Bone marrow (tissue), 2 donors: Measurements from ENCODE around the gene IGSF21.

Experiments used
- DNase-seq, 2 donors: peaks; one replicate each; lab custom pipeline; 2025; lab: John Stamatoyannopoulos, UW

Gene IGSF21

DNA sequence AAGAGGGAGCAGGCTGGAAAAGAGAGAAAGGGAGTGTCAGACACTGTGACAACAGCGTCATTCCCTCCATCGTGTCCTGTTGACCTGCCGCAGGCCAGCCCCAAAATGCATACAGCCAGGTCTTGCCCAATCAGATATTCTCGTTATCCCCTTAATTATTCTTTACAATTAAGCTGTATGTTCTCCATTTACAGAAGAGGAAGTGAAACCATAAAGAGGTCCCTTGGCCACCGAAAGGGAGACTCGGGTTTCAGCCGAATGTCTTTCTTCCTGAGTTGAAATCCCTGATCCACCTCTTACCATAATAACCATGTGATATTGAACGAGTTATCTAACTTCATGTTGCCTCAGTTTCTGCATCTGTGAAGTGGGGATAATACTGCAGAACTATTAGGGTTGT, 70.5 kb downstream of the IGSF21 start:
- no peak for DNase-seq

- no peak for DNase-seq
Measured at GRCh38 chr1:18179009-18179408, 71.4 kb downstream of the IGSF21 start.

GRCh38 chr1:18182398-18183160, 75.0 kb downstream of the IGSF21 start:
- no peak for DNase-seq

GRCh38 chr1:18183533-18183932, 75.9 kb downstream of the IGSF21 start:
- no peak for DNase-seq

- no peak for DNase-seq
Measured at GRCh38 chr1:18187054-18187453, 79.5 kb downstream of the IGSF21 start.

- DNase-seq, result no peak
Measured at GRCh38 chr1:18188820-18189517, 81.4 kb downstream of the IGSF21 start.

- DNase-seq, result no peak
Measured at GRCh38 chr1:18190598-18190997, 83.0 kb downstream of the IGSF21 start.

- DNase-seq, result no peak
Measured at GRCh38 chr1:18191037-18191436, 83.4 kb downstream of the IGSF21 start.

DNA sequence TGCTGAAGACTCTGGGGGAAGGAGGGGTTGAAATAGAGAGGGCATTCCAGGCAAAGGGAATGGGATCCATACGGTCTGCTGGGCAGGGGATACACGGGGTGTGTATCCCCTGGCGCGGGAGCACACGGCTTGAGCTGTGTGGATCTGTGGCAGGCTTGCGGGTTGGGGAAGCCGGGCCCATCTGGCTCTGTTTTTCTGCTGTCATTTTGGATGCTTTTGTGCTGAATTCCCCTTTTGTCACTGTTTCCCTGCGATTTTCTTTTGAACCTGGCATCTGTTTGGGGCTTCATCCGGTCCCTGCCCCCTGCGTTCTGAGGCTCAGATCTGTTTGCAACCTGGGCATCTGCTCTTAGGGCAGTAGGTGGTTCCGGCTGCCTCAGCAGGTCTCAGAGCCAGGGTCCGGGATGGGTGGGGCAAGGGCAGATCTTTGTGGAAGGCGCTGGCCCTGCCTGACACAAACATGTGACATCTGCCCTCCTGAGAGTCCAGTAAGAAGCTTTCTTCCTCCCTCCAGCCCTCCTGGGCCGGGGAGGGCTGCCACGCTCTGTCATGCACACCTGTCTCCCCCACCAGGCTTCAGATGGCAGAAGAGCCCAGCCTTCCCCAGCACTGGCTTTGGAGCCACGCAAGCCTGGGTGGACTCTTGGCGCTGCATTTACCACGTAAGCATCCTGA, 84.0 kb downstream of the IGSF21 start:
- DNase-seq, result no peak

DNA sequence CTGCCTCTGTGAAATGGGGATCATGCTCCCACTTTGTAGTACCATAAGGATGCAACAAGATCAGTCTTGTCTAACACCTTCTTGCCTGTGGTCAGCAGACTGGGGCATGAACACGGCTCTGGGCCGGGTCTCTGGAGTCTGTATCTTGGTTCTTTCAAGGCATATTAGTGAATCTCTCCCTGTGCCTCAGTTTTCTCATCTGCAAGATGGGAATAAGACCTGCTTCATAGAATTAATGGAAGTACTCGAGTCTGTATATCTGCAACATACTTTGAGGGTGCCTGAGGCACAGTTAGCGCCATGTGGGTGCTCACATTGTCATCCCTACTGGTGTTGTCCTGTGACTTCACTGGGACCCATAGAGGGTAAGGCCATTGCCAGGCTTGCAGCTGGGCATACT, 84.6 kb downstream of the IGSF21 start:
- no peak for DNase-seq

GRCh38 chr1:18192974-18193373, 85.4 kb downstream of the IGSF21 start:
- no peak for DNase-seq

DNA sequence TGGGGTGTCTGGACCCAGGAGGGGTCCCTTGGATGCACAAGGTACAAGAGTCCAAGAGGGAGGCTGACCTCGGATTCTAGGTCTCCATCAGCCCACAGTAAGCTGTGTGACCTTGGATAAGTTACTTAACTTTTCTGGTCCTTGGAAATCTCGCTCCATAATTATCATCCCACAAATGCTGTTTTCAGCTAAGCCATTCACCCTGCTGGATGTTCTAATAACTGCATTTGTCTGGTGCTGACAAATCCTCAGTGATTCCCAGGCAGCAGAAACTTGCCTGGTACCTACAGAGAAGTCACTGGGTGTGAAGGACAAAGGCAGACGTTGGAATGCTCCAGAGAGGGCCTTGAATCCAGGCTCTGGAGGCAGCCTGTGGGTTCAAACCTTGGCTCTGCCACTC, 89.7 kb downstream of the IGSF21 start:
- DNase-seq, result no peak

GRCh38 chr1:18198260-18198659, 90.7 kb downstream of the IGSF21 start:
- DNase-seq, result no peak

- no peak for DNase-seq
Measured at GRCh38 chr1:18199462-18199861, 91.9 kb downstream of the IGSF21 start.

GRCh38 chr1:18200136-18200717, 92.6 kb downstream of the IGSF21 start:
- DNase-seq, result no peak

DNA sequence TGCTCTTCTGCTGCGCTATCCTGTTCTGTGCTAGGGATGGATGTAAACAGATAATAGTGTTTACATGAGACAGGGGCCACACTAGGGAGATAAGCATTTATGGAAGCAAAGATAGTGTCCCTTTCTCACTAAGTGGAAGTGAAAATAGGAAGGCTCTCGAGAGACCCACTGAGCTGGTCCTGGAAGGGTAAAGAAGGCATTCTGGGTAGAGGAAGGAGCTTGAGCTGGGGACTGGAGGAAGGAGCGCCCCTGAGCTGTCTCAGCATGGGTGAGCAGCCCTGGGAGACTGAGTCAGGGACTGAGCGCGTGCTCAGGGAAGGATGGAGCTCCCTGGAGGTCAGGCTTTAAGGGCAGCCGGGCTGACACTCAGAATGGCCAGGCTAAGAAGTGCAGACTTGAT, 93.3 kb downstream of the IGSF21 start:
- no peak for DNase-seq

- no peak for DNase-seq
Measured at GRCh38 chr1:18201997-18202719, 94.6 kb downstream of the IGSF21 start.

DNA sequence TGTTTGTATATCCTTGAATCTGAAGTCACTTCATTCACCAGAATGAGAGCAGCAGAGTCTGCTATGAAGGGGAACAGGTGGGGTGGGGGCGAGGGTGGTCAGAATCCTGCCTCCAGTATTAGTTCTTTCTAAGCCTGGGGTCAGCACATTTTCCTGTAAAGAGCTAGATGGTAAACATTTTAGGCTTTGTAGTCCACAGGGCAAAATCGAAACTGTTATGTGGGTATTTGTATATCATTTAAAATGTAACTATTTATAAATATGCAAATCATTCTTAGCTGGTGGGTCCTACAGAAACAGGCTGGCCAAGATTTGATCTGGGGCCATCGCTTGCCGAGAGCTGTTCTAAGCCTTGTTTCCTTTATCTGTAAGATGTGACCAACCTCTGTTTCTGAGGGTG, 96.0 kb downstream of the IGSF21 start:
- DNase-seq, result no peak

DNA sequence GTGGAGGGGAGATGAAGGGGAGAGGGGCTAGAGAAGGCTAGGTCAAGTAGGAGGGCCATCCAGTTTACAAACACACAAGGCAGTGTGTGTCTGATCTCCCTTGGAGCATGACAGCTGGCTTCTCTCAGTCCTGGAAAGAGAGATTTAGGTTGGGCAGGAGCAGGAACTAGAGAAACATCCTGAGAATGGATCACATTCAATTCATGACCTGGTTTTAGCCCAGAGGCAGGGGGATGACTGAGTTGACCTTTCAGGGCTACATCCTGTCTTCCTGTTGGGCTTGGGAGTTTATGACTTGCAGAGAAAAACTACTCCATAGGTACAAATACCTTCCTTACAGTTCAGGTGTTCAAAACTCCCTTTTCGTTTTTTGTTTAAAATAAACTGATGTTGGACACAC, 97.0 kb downstream of the IGSF21 start:
- no peak for DNase-seq

DNA sequence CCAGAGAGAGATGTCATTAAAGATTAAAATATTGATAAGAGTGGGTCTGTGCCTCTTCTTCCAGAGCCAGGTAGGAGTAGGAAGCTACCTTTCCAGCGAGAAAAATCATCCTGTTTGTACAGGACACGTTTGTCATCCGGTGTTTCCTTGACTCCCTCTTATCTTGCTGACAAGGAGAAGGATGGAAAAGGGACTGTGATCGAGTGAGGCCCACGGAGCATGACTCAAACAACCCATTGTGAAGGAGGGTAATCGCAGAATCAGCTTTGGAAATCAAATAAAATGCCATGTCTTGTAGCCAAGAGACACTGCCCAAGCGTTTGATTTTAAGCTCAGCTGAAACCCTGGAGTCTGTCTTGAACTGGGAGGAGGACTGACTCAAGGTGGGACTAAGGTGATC, 97.7 kb downstream of the IGSF21 start:
- no peak for DNase-seq

DNA sequence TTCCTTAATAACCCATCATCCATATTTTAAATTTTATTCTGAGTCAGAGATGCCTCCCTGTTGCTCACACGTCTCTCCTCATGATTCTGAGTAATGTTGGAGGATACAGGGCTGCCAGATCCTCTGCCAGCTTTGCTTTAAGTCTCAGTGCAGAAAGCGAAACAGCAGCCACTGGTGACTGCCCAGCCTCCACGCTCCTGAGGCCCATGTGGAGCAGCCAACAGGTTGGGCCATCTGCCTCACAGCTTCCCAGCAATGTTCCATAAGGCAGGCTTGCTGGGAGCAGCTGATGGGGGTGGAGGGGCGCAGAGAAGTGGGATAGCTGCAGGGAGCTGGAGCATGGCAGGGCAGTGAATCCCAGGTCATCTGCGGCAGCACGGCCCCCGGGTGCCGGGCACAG, 104.2 kb downstream of the IGSF21 start:
- no peak for DNase-seq

DNA sequence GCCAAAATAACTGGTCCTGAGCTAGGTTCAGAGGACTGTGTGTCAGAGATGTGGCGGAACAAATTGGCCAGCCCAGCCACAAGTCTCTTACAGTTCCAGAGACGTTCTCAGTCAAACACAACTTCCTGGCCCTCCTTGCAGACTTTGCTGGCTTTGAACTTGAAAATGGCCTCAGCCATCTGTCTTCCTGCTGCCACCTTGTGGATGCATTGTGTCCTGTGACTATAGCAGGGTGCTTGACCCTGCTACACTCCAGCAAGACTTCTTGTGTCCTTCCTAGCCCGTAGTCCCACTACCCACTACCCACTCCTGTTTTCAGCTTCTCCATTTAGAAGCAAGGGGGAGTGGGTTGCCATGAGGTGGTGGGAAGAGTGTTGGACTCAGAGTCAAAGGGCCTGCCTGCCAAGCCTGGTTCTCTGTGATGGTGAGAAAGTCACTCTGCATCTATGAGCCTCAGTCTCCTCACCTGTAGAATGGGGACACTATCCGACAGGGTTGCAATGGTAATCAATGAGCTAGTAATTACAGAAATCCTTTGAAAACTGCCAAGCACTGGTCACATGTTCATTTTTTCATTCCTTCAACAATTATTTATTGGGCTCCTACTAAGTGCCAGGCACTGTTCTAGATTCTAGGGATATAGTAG, 109.9 kb downstream of the IGSF21 start:
- DNase-seq, result no peak
